ENCODE measurements around the gene BABAM2.
"Not testable (repeated sequence)": the region's sequence is repeated elsewhere in the genome, so short reads cannot be mapped to it uniquely, and the experiment has no call there.

Gene BABAM2

GRCh38 chr2:27856956-27857355 is 33.6 kb upstream of the BABAM2 start:
- no peaks in the 10 kb centered on the region for H3K27me3 ChIP-seq (ENCODE audit: control insufficient read depth in 1 of 2, insufficient read depth in 2 of 2, low read length in 2 of 2)
- H3K4me3 ChIP-seq (ENCODE audit: low read length in 2 of 2), result no peak overlapping the region
- H3K9ac ChIP-seq (ENCODE audit: low read length in 2 of 2), result no peak overlapping the region
- no peak overlapping the region for H3K27ac ChIP-seq (ENCODE audit: low read length)
- H3K4me1 ChIP-seq (ENCODE audit: control insufficient read depth, insufficient read depth, low read length), result no peaks in the 10 kb centered on the region
- H3K36me3 ChIP-seq (ENCODE audit: control insufficient read depth in 2 of 2, insufficient read depth in 2 of 2, low read length in 2 of 2), result no peaks in the 10 kb centered on the region
- H3K9me3 ChIP-seq (ENCODE audit: control insufficient read depth in 2 of 2, low read length in 2 of 2), result no peaks in the 10 kb centered on the region

DNA sequence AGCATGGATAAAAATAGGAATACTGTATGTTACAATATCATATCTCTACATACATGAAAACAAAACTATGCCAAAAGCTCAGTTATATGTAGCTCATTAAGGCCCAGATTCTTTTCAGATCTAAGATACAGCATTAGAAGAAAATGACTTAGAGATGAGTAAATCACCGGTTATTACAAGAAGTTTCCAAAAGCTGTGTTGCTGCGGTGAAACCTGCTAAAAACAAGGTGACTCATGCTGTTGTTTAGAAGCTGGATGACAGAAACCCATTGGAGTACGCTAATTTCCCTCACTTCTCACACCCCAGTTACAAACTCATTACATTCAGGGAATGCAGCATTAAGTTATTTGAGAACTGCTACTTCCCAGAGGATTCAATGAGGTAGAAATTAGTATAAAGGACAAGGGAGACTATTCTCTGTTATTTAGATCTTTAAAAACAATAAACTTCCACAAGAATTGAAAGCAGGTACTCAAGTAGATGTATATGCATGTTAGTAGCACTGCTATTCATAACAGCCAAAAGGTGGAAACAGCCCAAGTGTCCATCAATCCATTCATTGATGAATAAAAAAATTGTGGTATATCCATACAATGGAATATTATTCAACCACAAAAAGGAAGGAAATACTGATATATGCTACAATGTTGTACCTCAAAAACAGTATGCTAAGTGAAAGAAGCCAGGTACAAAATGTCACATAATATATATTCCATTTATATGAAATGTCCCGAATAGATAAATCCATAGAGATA is 32.9 kb upstream of the BABAM2 start:
- Histone ChIP-seq H3K9me3 (ENCODE audit: control insufficient read depth in 2 of 2, low read length in 2 of 2) (no peaks in the 10 kb centered on the region), H3K36me3 (ENCODE audit: control insufficient read depth in 2 of 2, insufficient read depth in 2 of 2, low read length in 2 of 2) (no peaks in the 10 kb centered on the region), H3K4me3 (ENCODE audit: low read length in 2 of 2) (no peak overlapping the region), H3K9ac (ENCODE audit: low read length in 2 of 2) (no peak overlapping the region), H3K4me1 (ENCODE audit: control insufficient read depth, insufficient read depth, low read length) (no peaks in the 10 kb centered on the region), H3K27me3 (ENCODE audit: control insufficient read depth in 1 of 2, insufficient read depth in 2 of 2, low read length in 2 of 2) (no peaks in the 10 kb centered on the region), H3K27ac (ENCODE audit: low read length) (no peak overlapping the region)

- Histone ChIP-seq H3K4me1 (ENCODE audit: control insufficient read depth, insufficient read depth, low read length) (no peaks in the 10 kb centered on the region), H3K9me3 (ENCODE audit: control insufficient read depth in 2 of 2, low read length in 2 of 2) (no peaks in the 10 kb centered on the region), H3K36me3 (ENCODE audit: control insufficient read depth in 2 of 2, insufficient read depth in 2 of 2, low read length in 2 of 2) (no peaks in the 10 kb centered on the region), H3K9ac (ENCODE audit: low read length in 2 of 2) (no peak overlapping the region), H3K27me3 (ENCODE audit: control insufficient read depth in 1 of 2, insufficient read depth in 2 of 2, low read length in 2 of 2) (no peaks in the 10 kb centered on the region), H3K27ac (ENCODE audit: low read length) (no peak overlapping the region), H3K4me3 (ENCODE audit: low read length in 2 of 2) (no peak overlapping the region)
Measured at GRCh38 chr2:27860111-27860510, 30.4 kb upstream of the BABAM2 start.

DNA sequence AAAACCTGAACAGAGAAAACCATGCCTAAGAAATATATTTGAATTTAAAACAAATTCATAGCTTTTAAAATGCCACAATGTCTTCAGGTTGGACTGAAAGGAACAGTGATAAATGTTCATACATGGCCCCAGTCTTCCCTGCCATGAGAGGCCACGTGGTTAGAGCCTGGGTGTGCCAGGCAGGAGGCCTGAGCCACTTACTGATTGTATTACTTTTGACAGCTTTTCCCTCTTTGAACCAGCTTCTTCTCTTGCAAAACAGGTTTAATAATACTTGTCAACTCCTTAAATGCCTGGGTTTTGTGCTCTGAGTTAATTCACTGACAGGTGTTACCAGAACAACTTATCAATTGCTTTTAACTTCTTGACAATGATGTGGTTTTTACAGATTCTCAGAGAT is 27.4 kb upstream of the BABAM2 start:
- no peak overlapping the region for H3K27ac ChIP-seq (ENCODE audit: low read length)
- no peaks in the 10 kb centered on the region for H3K4me1 ChIP-seq (ENCODE audit: control insufficient read depth, insufficient read depth, low read length)
- no peak overlapping the region for H3K4me3 ChIP-seq (ENCODE audit: low read length in 2 of 2)
- H3K36me3 ChIP-seq (ENCODE audit: control insufficient read depth in 2 of 2, insufficient read depth in 2 of 2, low read length in 2 of 2), result no peaks in the 10 kb centered on the region
- no peak overlapping the region for H3K9ac ChIP-seq (ENCODE audit: low read length in 2 of 2)
- no peaks in the 10 kb centered on the region for H3K9me3 ChIP-seq (ENCODE audit: control insufficient read depth in 2 of 2, low read length in 2 of 2)
- H3K27me3 ChIP-seq (ENCODE audit: control insufficient read depth in 1 of 2, insufficient read depth in 2 of 2, low read length in 2 of 2), result no peaks in the 10 kb centered on the region

DNA sequence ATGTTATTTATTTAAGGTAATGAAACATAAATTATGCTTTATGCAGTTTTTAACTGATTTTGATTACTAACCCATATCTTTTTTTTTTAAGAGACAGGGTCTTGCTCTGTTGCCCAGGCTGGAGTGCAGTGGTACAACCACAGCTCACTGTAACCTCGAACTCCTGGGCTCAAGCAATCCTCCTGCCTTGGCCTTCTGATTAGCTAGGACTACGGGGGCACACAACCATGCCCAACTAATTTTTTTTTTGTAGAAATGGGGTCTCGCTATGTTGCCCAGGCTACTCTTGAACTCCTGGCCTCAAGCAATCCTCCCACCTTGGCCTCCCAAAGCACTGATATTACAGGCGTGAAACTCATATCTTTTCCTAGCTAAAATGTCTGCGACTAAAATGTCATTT is 26.6 kb upstream of the BABAM2 start:
- H3K36me3 ChIP-seq (ENCODE audit: control insufficient read depth in 2 of 2, insufficient read depth in 2 of 2, low read length in 2 of 2); H3K27me3 ChIP-seq (ENCODE audit: control insufficient read depth in 1 of 2, insufficient read depth in 2 of 2, low read length in 2 of 2); H3K27ac ChIP-seq (ENCODE audit: low read length); H3K9ac ChIP-seq (ENCODE audit: low read length in 2 of 2); H3K4me3 ChIP-seq (ENCODE audit: low read length in 2 of 2); H3K9me3 ChIP-seq (ENCODE audit: control insufficient read depth in 2 of 2, low read length in 2 of 2); H3K4me1 ChIP-seq (ENCODE audit: control insufficient read depth, insufficient read depth, low read length): not testable (repeated sequence)

DNA sequence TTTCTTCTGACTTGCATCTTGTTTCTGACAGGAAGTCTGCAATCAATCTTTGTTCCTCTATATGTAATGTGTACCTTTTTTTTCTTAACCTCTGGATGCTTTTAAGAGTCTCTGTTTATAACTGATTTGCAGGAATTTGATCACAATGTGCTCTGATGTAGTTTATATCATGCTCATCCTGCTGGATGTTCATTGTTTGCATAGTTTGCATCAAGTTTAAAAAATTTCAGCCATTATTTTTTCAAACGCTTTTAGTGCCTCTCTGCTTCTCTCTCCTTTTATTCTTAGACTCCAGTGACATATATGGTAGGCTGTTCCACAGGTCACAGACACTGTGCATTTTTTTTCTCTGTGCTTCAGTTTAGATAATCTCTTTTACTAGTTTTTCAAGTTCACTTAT is 24.3 kb upstream of the BABAM2 start:
- H3K27me3 ChIP-seq (ENCODE audit: control insufficient read depth in 1 of 2, insufficient read depth in 2 of 2, low read length in 2 of 2), result no peaks in the 10 kb centered on the region
- no peaks in the 10 kb centered on the region for H3K9me3 ChIP-seq (ENCODE audit: control insufficient read depth in 2 of 2, low read length in 2 of 2)
- H3K9ac ChIP-seq (ENCODE audit: low read length in 2 of 2), result no peak overlapping the region
- no peaks in the 10 kb centered on the region for H3K36me3 ChIP-seq (ENCODE audit: control insufficient read depth in 2 of 2, insufficient read depth in 2 of 2, low read length in 2 of 2)
- H3K27ac ChIP-seq (ENCODE audit: low read length), result no peak overlapping the region
- no peak overlapping the region for H3K4me3 ChIP-seq (ENCODE audit: low read length in 2 of 2)
- no peaks in the 10 kb centered on the region for H3K4me1 ChIP-seq (ENCODE audit: control insufficient read depth, insufficient read depth, low read length)

GRCh38 chr2:27869763-27870162 is 20.8 kb upstream of the BABAM2 start:
- Histone ChIP-seq H3K27ac (ENCODE audit: low read length) (no peak overlapping the region), H3K27me3 (ENCODE audit: control insufficient read depth in 1 of 2, insufficient read depth in 2 of 2, low read length in 2 of 2) (no peaks in the 10 kb centered on the region), H3K4me3 (ENCODE audit: low read length in 2 of 2) (no peak overlapping the region), H3K4me1 (ENCODE audit: control insufficient read depth, insufficient read depth, low read length) (no peaks in the 10 kb centered on the region), H3K9ac (ENCODE audit: low read length in 2 of 2) (no peak overlapping the region), H3K36me3 (ENCODE audit: control insufficient read depth in 2 of 2, insufficient read depth in 2 of 2, low read length in 2 of 2) (no peaks in the 10 kb centered on the region), H3K9me3 (ENCODE audit: control insufficient read depth in 2 of 2, low read length in 2 of 2) (no peaks in the 10 kb centered on the region)

- Histone ChIP-seq H3K9me3 (ENCODE audit: control insufficient read depth in 2 of 2, low read length in 2 of 2) (no peaks in the 10 kb centered on the region), H3K27me3 (ENCODE audit: control insufficient read depth in 1 of 2, insufficient read depth in 2 of 2, low read length in 2 of 2) (no peaks in the 10 kb centered on the region), H3K4me1 (ENCODE audit: control insufficient read depth, insufficient read depth, low read length) (no peaks in the 10 kb centered on the region), H3K9ac (ENCODE audit: low read length in 2 of 2) (no peak overlapping the region), H3K27ac (ENCODE audit: low read length) (no peak overlapping the region), H3K4me3 (ENCODE audit: low read length in 2 of 2) (no peak overlapping the region), H3K36me3 (ENCODE audit: control insufficient read depth in 2 of 2, insufficient read depth in 2 of 2, low read length in 2 of 2) (no peaks in the 10 kb centered on the region)
Measured at GRCh38 chr2:27870724-27871123, 19.8 kb upstream of the BABAM2 start.

DNA sequence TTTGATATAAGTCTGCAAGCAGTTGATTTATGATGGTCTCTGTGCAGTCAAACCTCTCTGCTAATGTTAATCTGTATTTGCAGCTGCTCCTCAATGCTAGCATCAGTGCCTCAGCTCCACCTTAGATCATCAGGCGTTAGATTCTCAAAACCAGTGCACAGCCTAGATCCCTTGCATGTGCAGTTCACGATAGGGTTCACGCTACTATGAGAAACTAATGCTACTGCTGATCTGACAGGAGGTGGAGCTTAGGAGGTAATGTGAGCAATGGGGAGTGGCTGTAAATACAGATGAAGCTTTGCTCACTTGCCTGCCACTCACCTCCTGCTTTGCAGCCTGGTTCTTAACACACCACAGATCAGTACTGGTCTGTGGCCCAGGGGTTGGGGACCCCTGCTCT is 18.7 kb upstream of the BABAM2 start:
- no peaks in the 10 kb centered on the region for H3K9me3 ChIP-seq (ENCODE audit: control insufficient read depth in 2 of 2, low read length in 2 of 2)
- no peak overlapping the region for H3K9ac ChIP-seq (ENCODE audit: low read length in 2 of 2)
- H3K27ac ChIP-seq (ENCODE audit: low read length), result no peak overlapping the region
- H3K4me1 ChIP-seq (ENCODE audit: control insufficient read depth, insufficient read depth, low read length), result no peaks in the 10 kb centered on the region
- no peaks in the 10 kb centered on the region for H3K36me3 ChIP-seq (ENCODE audit: control insufficient read depth in 2 of 2, insufficient read depth in 2 of 2, low read length in 2 of 2)
- H3K27me3 ChIP-seq (ENCODE audit: control insufficient read depth in 1 of 2, insufficient read depth in 2 of 2, low read length in 2 of 2), result no peaks in the 10 kb centered on the region
- no peak overlapping the region for H3K4me3 ChIP-seq (ENCODE audit: low read length in 2 of 2)

DNA sequence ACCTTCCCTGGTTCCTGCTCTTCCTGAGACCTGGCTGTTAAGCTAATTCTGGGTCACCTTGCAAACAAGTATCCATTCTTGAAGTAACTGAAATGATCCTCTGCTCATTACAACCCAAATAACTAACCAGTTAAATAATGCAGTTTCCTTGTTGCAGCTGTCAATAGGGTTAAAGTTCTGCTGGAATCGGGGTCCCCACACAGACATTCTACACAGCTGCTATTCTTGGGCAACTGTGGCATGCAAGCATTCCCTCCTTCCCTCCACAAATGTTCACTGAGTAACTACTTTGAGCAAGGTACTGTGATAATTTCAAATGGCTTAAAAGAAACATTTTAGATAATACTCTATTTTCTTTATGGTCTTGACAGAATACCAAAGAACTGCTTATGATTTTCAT is 17.4 kb upstream of the BABAM2 start:
- Histone ChIP-seq H3K27me3 (ENCODE audit: control insufficient read depth in 1 of 2, insufficient read depth in 2 of 2, low read length in 2 of 2) (no peaks in the 10 kb centered on the region), H3K36me3 (ENCODE audit: control insufficient read depth in 2 of 2, insufficient read depth in 2 of 2, low read length in 2 of 2) (no peaks in the 10 kb centered on the region), H3K9ac (ENCODE audit: low read length in 2 of 2) (no peak overlapping the region), H3K9me3 (ENCODE audit: control insufficient read depth in 2 of 2, low read length in 2 of 2) (no peaks in the 10 kb centered on the region), H3K4me3 (ENCODE audit: low read length in 2 of 2) (no peak overlapping the region), H3K4me1 (ENCODE audit: control insufficient read depth, insufficient read depth, low read length) (no peaks in the 10 kb centered on the region), H3K27ac (ENCODE audit: low read length) (no peak overlapping the region)

DNA sequence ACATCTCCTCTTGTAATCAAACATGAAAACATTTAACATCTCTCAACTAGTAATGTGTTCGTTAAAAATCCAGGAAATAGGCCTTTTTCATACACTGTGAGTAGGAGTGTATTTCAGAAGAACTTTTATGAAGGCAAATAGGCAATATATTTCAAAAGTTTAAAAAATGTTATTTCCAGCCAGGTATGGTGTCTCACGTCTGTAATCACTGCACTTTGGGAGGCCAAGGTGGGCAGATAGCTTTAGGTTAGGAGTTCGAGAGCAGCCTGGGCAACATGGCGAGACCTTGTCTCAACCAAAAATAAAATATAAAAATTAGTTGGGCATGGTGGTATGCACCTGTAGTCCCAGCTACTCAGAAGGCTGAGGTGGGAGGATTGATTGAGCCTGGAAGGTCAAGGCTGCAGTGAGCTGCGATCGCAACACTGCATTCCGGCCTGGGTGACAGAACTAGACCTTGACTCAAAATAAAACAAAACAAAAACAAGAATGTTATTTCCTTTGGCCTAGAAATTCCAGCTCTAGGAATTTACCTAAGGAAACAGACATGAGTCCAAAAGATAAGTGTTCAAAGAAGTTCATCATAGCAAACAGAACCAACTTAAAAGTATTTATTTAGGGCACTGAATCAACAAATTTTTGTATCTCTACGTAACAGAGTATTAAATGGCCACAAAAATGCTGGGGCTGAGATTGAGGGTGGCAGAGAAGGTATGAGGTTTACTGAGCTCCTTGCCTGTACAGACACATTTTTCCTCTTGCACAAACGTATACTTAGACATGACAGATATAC is 15.2 kb upstream of the BABAM2 start:
- Histone ChIP-seq H3K9me3 (ENCODE audit: control insufficient read depth in 2 of 2, low read length in 2 of 2) (no peaks in the 10 kb centered on the region), H3K36me3 (ENCODE audit: control insufficient read depth in 2 of 2, insufficient read depth in 2 of 2, low read length in 2 of 2) (no peaks in the 10 kb centered on the region), H3K4me1 (ENCODE audit: control insufficient read depth, insufficient read depth, low read length) (no peaks in the 10 kb centered on the region)

More for the DNA sequence above, 15.2 kb upstream of the BABAM2 start:
- Histone ChIP-seq H3K9ac (ENCODE audit: low read length in 2 of 2) (no peak overlapping the region), H3K27ac (ENCODE audit: low read length) (no peak overlapping the region), H3K4me3 (ENCODE audit: low read length in 2 of 2) (no peak overlapping the region), H3K27me3 (ENCODE audit: control insufficient read depth in 1 of 2, insufficient read depth in 2 of 2, low read length in 2 of 2) (no peaks in the 10 kb centered on the region)
